KOPT-K1 (cell line): ENCODE measurements around the gene ADH4.
"Not testable (repeated sequence)": the region's sequence is repeated elsewhere in the genome, so short reads cannot be mapped to it uniquely, and the experiment has no call there.

Source experiments
- H3K27ac ChIP-seq: fragments of 200-600 bp; sonication (generic); 2 replicates; pipeline ENCODE4 v1.5.1; 2016; ENCODE audit warnings: antibody characterized with exemption, mild to moderate bottlenecking, low read depth, low read length; ENCODE audit not compliant: poor library complexity, severe bottlenecking
- H3K36me3 ChIP-seq: fragments of 200-600 bp; sonication (generic); 2 replicates; pipeline ENCODE4 v1.5.1; 2017; ENCODE audit warnings: antibody characterized with exemption, mild to moderate bottlenecking, low read length, moderate library complexity; ENCODE audit not compliant: insufficient read depth
- H3K9me3 ChIP-seq: fragments of 200-600 bp; sonication (generic); 2 replicates; pipeline ENCODE4 v1.5.1; 2017; ENCODE audit warnings: antibody characterized with exemption, low read length, mild to moderate bottlenecking; ENCODE audit not compliant: insufficient read depth, poor library complexity, severe bottlenecking

The ADH4 gene

DNA sequence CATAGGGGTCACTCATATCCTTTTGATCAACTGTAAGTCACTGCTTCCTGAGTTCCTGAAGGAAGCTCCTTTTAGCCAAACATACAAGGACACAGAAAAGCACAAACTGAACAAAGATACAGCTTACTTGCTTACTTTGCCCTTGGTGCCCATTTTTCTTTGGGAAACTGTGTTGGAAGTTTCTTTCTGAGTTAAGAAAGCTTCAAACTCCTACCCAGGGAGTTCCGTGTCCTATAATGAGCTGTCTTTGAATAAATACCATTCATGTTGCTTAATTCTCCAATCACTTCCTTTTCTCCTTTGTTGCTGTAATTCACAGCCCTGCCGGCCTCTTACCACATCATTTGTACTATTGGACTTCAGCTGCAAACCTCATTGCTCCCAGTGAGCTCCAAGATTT, at the start of gene ADH4:
Gene ADH4, minus strand, starts transcription at position 228 of the 400 bp plus-strand sequence. Its CDS starts 75 bp downstream, at position 153.
- Histone ChIP-seq H3K27ac (no peak within 1 kb of the TSS), H3K36me3 (no peaks in the 10 kb centered on the region), H3K9me3 (no peaks in the 10 kb centered on the region)

DNA sequence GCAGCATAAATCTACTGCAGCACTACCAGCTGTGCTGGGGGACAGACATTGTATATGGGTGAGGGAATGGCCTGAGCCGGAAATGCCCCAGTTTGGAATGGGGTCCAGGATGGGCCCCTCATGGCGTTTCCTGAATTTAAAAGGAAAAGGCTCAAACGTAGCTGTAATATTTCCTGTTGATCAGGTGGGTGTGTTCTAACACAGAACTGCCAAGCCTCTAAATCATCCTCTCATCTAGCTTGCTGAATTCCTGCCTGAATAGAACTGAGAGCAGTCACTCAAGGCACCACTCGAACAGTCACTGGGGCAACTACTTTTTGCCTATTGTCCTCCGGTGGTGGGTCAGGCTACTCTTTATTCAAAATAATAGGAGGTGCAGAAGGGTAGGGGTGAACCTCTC, 46.2 kb upstream of the ADH4 start:
- H3K9me3 ChIP-seq = peaks cover 29% of the 10 kb centered on the region
- H3K27ac ChIP-seq = no peak overlapping the region
- H3K36me3 ChIP-seq = no peaks in the 10 kb centered on the region

DNA sequence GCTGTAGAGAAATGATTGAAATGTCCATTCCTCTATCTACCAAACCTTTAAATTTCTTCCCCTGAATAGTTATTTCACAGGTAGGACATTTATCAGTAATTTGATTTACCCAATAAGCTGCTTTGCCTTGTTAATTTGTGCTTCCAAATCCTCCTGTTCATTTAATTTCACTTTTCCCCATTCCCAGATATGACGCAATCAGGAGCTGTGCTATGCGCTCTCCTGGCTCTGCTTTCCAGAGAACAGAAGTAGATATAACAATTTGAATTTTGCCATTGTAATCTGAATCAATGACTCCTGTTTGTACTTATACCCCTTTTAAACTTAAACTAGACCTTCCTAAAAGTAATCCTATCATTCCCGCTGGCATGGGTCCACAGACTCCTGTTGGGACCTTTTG, 45.8 kb upstream of the ADH4 start:
- not testable (repeated sequence) for H3K27ac ChIP-seq, H3K36me3 ChIP-seq
- peaks cover 32% of the 10 kb centered on the region for H3K9me3 ChIP-seq

GRCh38 chr4:99186029-99186428, 41.9 kb upstream of the ADH4 start:
- H3K9me3 ChIP-seq = peaks cover 28% of the 10 kb centered on the region
- H3K36me3 ChIP-seq = no peaks in the 10 kb centered on the region
- H3K27ac ChIP-seq = no peak overlapping the region

DNA sequence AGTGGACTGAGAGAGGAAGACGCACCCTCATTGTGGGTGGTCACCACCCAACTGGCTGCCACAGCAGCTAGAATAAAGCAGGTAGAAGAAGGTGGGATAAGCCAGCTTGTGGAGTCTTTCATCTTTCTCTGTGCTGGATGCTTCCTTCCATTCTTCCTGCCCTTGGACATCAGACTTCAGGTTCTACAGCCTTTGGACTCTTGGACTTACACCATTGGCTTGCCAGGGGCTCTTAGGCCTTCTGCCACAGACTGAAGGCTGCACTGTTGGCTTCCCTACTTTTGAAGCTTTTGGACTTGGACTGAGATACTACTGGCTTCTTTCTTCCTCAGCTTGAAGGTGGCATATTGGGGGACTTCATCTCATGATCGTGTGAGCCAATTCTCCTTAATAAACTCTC, 41.5 kb upstream of the ADH4 start:
- no peaks in the 10 kb centered on the region for H3K36me3 ChIP-seq
- no peak overlapping the region for H3K27ac ChIP-seq
- peaks cover 24% of the 10 kb centered on the region for H3K9me3 ChIP-seq

DNA sequence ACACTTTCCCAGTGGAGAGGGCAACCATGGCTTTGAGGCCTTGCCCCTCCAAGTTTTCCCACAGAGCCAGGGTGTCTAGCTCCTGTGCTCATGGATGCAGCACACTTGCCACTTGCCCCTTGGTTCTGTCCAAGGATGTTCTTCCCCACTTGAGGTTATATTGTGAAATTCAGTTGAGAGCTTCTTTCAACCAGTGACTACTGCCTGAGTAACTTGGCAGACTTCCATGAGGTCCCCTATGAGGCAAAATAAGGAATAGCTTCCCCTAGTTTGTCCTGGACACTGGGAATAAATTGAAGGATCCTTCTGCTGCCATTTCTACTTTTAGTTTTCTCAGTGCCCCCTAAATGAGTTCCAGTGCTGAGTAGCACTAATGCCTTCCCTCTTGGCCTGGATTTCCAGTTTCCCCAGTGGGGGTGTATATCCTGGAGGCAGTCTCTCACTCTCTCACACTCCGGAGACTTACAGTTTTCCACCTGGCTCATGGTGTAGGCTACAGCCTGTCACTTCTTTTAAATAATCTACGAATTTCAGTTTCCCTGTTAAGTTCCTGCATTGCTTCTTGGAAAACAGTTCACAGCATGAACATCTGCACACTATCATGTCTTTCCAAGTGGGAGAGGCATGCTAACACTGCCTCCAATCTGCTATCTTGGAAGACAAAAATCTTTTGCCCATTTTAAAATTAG, 36.4 kb upstream of the ADH4 start:
- Histone ChIP-seq H3K27ac (no peak overlapping the region), H3K36me3 (no peaks in the 10 kb centered on the region), H3K9me3 (peaks cover 11% of the 10 kb centered on the region)

DNA sequence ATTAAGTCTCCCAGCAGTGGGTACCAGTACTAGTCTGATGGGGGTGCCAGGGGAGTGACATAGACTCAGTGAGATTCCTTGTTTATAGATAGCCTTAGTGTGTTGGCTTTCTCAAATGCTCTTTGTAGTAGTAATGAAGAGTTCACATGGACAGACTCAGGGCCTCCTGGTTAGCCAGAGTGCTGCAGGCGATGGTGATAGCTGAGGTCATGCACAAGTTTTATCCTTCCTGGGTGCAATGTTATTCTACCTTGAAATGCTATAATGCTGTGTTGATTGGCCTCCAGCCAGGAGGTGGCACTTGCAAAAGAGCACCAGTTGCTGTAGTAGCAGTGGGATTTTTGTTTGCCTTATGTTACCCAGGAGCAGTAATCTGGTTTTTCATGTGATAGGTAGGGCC, 35.5 kb upstream of the ADH4 start:
- no peak overlapping the region for H3K27ac ChIP-seq
- no peaks in the 10 kb centered on the region for H3K36me3 ChIP-seq
- peaks cover 3% of the 10 kb centered on the region for H3K9me3 ChIP-seq

DNA sequence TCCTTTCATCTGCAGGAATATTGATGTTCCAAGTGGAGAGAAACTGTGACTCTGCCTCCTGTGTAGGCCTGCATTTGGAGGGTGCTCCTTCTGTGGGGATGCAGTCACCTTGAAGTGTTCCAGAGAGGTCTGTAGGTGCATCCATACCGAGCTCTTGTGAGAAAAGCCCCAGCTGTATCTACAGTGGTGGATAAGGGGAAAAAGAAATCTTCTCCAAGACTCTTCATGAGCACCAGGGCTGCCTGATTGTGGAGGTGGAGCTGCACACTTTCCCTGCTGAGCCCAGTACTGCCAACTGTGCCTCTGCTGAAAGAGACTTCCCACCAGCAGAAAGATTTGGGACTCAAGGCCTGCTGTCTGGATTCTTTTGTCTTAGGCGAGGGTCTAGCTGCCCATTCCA, 35.1 kb upstream of the ADH4 start:
- no peak overlapping the region for H3K27ac ChIP-seq
- H3K9me3 ChIP-seq = no peaks in the 10 kb centered on the region
- H3K36me3 ChIP-seq = no peaks in the 10 kb centered on the region

DNA sequence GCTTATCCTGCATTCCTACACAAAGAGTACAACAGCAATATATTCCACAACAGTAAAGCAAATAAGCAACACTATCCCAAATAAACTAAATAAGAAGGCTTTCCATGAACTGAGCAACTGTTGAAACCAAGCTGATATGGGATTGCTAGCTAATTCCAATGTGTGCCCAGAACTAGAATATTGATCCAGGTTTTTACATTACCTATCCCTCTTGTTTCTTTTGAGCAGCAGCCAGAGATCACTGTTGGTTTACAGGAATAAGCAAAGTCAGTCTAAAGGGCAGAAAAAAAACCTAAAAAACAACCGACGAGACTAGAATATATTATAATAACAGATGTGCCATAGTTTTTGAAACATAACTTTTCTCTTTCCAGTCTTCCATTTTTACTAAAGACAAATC, 22.4 kb upstream of the ADH4 start:
- no peak overlapping the region for H3K27ac ChIP-seq
- no peaks in the 10 kb centered on the region for H3K36me3 ChIP-seq
- H3K9me3 ChIP-seq = no peaks in the 10 kb centered on the region

DNA sequence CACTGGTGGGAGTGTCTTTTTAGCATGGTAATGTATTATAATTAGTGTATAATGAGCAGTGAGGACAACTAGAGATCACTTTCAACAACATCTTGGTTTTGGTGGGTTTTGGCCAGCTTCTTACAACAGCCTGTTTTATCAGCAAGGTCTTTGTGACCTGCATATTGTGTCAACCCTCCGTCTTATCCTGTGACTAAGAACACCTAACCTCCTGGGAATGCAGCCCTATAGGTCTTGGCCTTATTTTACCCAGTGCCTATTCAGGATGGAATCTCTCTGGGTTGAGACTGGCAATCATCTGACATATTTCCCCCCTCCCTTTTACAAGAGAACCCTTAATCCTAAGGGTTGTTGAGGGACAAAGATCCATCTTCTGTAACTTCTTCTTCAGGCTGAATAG, 21.9 kb upstream of the ADH4 start:
- H3K9me3 ChIP-seq = no peaks in the 10 kb centered on the region
- H3K36me3 ChIP-seq = no peaks in the 10 kb centered on the region
- H3K27ac ChIP-seq = no peak overlapping the region

DNA sequence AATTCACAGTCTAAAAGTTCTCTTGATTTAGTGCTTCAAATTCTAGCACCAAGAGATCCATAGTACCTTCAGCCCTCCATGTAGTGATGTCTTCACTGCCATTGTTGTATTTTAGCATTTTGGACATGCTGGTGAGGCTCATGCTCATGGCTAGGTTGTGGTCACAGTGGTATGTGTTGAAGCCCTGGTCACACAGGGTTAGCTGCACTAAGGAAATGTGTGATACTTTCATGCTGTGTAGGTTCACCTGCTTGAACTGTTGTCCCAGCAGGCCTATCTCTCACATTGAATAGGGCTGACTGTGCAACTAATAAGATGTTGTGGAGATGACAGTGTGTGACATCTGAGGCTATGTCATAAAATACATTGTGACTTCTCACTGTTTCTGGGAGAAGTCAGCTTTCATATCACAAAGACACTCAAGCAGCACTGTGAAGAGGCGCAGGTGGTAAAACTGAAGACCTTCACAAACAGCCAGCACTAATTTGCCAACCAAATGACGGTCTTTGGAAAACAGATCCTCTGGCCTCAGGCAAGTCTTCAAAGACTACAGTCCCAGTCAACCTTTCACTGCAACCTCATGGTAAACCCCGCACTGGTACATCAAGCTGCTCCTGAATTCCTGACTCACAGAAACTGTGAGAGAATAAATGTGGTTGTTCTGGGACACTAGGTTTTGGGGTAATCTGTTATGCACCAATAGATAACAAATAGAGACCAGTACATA, 17.4 kb upstream of the ADH4 start:
- H3K27ac ChIP-seq = no peak overlapping the region
- no peaks in the 10 kb centered on the region for H3K9me3 ChIP-seq
- H3K36me3 ChIP-seq = no peaks in the 10 kb centered on the region

DNA sequence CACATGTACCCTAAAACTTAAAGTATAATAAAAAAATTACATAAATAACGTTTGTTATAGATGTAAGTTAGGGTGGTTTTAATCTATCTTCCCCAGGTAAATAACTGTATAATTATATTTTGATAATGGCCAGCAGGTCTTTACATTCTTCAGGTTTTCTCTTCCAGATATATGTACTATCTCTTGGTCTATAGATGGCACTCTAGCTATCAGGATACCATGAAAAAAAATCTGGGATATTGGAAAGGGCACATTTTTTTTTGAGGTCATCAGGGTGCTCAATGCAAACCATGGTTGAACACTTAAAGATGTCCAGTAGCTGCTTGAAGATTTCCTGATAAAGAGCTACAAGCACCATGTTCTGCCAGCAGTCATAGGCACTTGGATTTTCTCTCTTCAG, 15.6 kb upstream of the ADH4 start:
- Histone ChIP-seq H3K27ac (no peak overlapping the region), H3K36me3 (no peaks in the 10 kb centered on the region), H3K9me3 (no peaks in the 10 kb centered on the region)

- no peak overlapping the region for H3K27ac ChIP-seq
- H3K36me3 ChIP-seq = no peaks in the 10 kb centered on the region
- no peaks in the 10 kb centered on the region for H3K9me3 ChIP-seq
These were observed 13.4 kb upstream of the ADH4 start for GRCh38 chr4:99157478-99157935.

DNA sequence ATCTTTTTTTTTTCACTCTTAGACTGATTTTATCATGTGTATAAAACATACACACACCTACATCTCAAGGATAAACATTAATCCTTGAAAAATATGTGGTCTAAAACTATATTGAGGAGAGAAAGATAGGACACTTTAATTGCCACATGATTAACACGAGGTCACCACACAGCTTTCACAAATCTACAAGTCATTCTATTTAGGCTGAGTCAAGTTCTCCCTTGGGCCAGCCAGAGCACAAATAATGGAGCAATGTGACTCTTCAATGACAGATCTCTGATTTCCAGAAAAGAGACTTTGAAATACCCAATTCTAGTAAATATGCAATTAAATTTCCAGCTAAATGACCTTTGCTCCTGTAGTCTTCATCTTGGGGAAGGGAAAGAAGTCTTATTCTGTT, 12.9 kb upstream of the ADH4 start:
- Histone ChIP-seq H3K36me3 (no peaks in the 10 kb centered on the region), H3K27ac (no peak overlapping the region), H3K9me3 (no peaks in the 10 kb centered on the region)

DNA sequence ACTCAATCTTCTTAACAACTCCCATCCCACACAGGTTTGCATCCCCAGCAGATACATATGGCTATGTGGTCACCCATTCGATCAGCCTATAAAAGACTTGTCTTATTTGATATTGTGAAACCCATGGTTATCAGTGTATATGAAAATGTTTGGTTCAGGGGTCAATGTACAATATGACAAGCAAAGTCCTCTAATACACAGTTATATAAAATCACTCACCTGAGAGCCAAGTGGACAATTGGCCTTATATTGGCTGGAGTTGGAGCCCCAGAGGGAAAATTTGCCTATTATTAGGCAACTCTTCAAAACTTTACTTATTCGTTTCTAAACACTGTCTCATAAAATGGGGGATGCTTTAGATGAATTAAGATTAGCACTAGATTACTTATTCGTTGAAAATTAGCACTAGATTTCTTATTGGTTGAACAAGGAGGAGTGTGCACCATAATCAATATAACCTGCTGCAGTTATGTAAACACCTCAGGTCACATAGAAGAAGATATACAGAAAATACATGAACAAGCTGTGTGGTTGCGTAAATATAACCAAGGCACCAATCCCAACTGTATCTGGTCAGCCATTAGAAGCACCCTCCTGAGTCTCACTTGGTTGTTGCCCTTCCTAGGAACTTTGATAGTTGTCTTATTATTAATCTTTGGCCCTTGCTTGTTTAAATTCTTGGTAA, 10.7 kb upstream of the ADH4 start:
- no peak overlapping the region for H3K27ac ChIP-seq
- no peaks in the 10 kb centered on the region for H3K36me3 ChIP-seq
- no peaks in the 10 kb centered on the region for H3K9me3 ChIP-seq
